GM18505 (cell line): ENCODE measurements around the gene CKLF.
"Not testable (repeated sequence)": the region's sequence is repeated elsewhere in the genome, so short reads cannot be mapped to it uniquely, and the experiment has no call there.

Experiments
- ATAC-seq: cut with Tn5 transposase; IDR thresholded peaks from one replicate; pipeline ENCODE4 v1.9.1; 2021; ENCODE audit not compliant: unreplicated experiment
- POLR2A ChIP-seq: IDR thresholded peaks from 4 replicates; pipeline ENCODE4 v1.6.1; 2011; ENCODE audit warnings: borderline replicate concordance; ENCODE audit not compliant: insufficient read depth, insufficient read length; ENCODE audit errors: extremely low read depth

The CKLF gene

GRCh38 chr16:66580605-66581209 lies 28.3 kb downstream of the CKLF start:
- no peak for TF ChIP-seq POLR2A
- ATAC-seq: no peak

- no peak for ATAC-seq
- no peak for TF ChIP-seq POLR2A
These were observed 29.0 kb downstream of the CKLF start for GRCh38 chr16:66581246-66581952.

GRCh38 chr16:66585481-66586239 lies 33.3 kb downstream of the CKLF start:
- no peak for ATAC-seq
- no peak for TF ChIP-seq POLR2A

GRCh38 chr16:66587881-66588600 lies 35.7 kb downstream of the CKLF start:
- ATAC-seq: no peak
- TF ChIP-seq POLR2A: no peak

- ATAC-seq: peak; percentile 54
These were observed 36.8 kb downstream of the CKLF start for GRCh38 chr16:66588981-66589713.

GRCh38 chr16:66590322-66590721 lies 37.9 kb downstream of the CKLF start:
- ATAC-seq: no peak
- no peak for TF ChIP-seq POLR2A

More at GRCh38 chr16:66588981-66589713, 36.8 kb downstream of the CKLF start:
- TF ChIP-seq POLR2A: no peak

GRCh38 chr16:66591018-66591417 lies 38.6 kb downstream of the CKLF start:
- no peak for ATAC-seq
- no peak for TF ChIP-seq POLR2A

GRCh38 chr16:66592241-66592640 lies 39.9 kb downstream of the CKLF start:
- no peak for TF ChIP-seq POLR2A
- no peak for ATAC-seq

- TF ChIP-seq POLR2A: no peak
- ATAC-seq: no peak
These were observed 40.4 kb downstream of the CKLF start for GRCh38 chr16:66592814-66593213.

- no peak for TF ChIP-seq POLR2A
- ATAC-seq: no peak
These were observed 42.4 kb downstream of the CKLF start for GRCh38 chr16:66594739-66595138.

- ATAC-seq: not testable (repeated sequence)
These were observed 44.2 kb downstream of the CKLF start for GRCh38 chr16:66596559-66596958.

- ATAC-seq: no peak
- no peak for TF ChIP-seq POLR2A
These were observed 44.8 kb downstream of the CKLF start for GRCh38 chr16:66596986-66597848.
